K562 (cell line): ENCODE data around the gene QRICH1. TPM values are rescaled to one million over a fixed set of nuclear protein-coding genes. Genes with fewer than 3 reads are reported as not detected.

Experiments used
- ETS1 ChIP-seq: conservative IDR thresholded peaks from 2 replicates; pipeline ENCODE4 v1.6.1; 2011; ENCODE audit warnings: low read depth, mild to moderate bottlenecking, low read length; ENCODE audit not compliant: control insufficient read depth
- ETS2 ChIP-seq: IDR thresholded peaks from 2 replicates; pipeline ENCODE4 v1.6.1; 2016; ENCODE audit warnings: borderline replicate concordance, missing genetic modification characterization, mild to moderate bottlenecking, moderate library complexity, missing compliant biosample characterization; ENCODE audit not compliant: poor library complexity, severe bottlenecking
- LARP7 ChIP-seq: fragments of 450-650 bp; IDR thresholded peaks from 2 replicates; pipeline ENCODE4 v1.6.1; 2016
- MTA3 ChIP-seq: fragments of 450-650 bp; formaldehyde crosslinking; IDR thresholded peaks from 2 replicates; pipeline ENCODE4 v1.6.1; 2017; ENCODE audit warnings: mild to moderate bottlenecking, borderline replicate concordance
- TCF15 ChIP-seq: fragments of 250-450 bp; sonication (Bioruptor Pico); IDR thresholded peaks from 2 replicates; pipeline ENCODE4 v1.8.0; 2022; ENCODE audit warnings: moderate library complexity, mild to moderate bottlenecking, inconsistent platforms
- XRCC4 ChIP-seq: IDR thresholded peaks from one replicate; pipeline ENCODE4 v1.6.1; 2011; ENCODE audit not compliant: insufficient read depth, insufficient read length; ENCODE audit errors: extremely low read depth
- ZC3H4 ChIP-seq: sonication (generic); formaldehyde crosslinking; IDR thresholded peaks from 2 replicates; pipeline ENCODE4 v1.9.0; 2021; ENCODE audit warnings: missing genetic modification reagents, borderline replicate concordance
- ZEB2 ChIP-seq: fragments of 450-650 bp; IDR thresholded peaks from 2 replicates; pipeline ENCODE4 v1.6.1; 2016
- ZNF280A ChIP-seq: fragments of 450-650 bp; IDR thresholded peaks from 2 replicates; pipeline ENCODE4 v1.6.1; 2018; ENCODE audit warnings: mild to moderate bottlenecking, low read depth; ENCODE audit not compliant: partially characterized antibody
- ZNF785 ChIP-seq: fragments of 250-450 bp; sonication (Bioruptor Pico); IDR thresholded peaks from 2 replicates; pipeline ENCODE4 v1.4.0; 2020; ENCODE audit warnings: mild to moderate bottlenecking
- polyA plus RNA-seq, 8 experiments: library from polyadenylated mRNA; depleted of rRNA in 4 of 8; stranded (reverse) in 5 of 8; unstranded in 3 of 8; fragments of >200 nt; fragmentation: Nextera tagmentation in 2 of 8; fragmentation: Illumina TruSeq in 1 of 8; extraction: Ambion mirVana in 2 of 8; extraction: Trizol in 1 of 8; gene quantifications; 2 replicates each; pipeline versions ENCODE4 v1.2.1 to v1.2.3, GENCODE V29; 2011 to 2014; ENCODE audit warnings: inconsistent platforms in 1 of 8, missing spikeins in 1 of 8
- total RNA-seq, 7 experiments: library from RNA; depleted of rRNA in 6 of 7; stranded (reverse); fragments of >200 nt in 6 of 7; fragmentation: Illumina TruSeq in 2 of 7; extraction: Trizol in 2 of 7; gene quantifications; 2 replicates each; pipeline versions ENCODE4 v1.2.1 to v1.2.3, GENCODE V29; 2011 to 2021; ENCODE audit warnings: low replicate concordance in 1 of 7
- TF ChIP-seq, protein P1 (sequence below), 2 experiments: fragments of 450-650 bp; formaldehyde crosslinking in 1 of 2; IDR thresholded peaks; 2 replicates each; pipeline versions ENCODE4 v1.4.0 to v1.6.1; 2014 to 2020; ENCODE audit warnings: mild to moderate bottlenecking in 2 of 2, borderline replicate concordance in 1 of 2, low read depth in 1 of 2
- TF ChIP-seq, protein P2 (sequence below): fragments of 250-450 bp; sonication (Bioruptor Pico); IDR thresholded peaks from 2 replicates; pipeline ENCODE4 v1.4.0; 2020; ENCODE audit warnings: mild to moderate bottlenecking

QRICH1 gene
- total and polyA plus RNA-seq, 9 of the 15 experiments (the other 6 are each of a cell fraction or from before 2014, with no cell fraction given), result 20.1 to 99.2 (median 56.7) TPM

DNA sequence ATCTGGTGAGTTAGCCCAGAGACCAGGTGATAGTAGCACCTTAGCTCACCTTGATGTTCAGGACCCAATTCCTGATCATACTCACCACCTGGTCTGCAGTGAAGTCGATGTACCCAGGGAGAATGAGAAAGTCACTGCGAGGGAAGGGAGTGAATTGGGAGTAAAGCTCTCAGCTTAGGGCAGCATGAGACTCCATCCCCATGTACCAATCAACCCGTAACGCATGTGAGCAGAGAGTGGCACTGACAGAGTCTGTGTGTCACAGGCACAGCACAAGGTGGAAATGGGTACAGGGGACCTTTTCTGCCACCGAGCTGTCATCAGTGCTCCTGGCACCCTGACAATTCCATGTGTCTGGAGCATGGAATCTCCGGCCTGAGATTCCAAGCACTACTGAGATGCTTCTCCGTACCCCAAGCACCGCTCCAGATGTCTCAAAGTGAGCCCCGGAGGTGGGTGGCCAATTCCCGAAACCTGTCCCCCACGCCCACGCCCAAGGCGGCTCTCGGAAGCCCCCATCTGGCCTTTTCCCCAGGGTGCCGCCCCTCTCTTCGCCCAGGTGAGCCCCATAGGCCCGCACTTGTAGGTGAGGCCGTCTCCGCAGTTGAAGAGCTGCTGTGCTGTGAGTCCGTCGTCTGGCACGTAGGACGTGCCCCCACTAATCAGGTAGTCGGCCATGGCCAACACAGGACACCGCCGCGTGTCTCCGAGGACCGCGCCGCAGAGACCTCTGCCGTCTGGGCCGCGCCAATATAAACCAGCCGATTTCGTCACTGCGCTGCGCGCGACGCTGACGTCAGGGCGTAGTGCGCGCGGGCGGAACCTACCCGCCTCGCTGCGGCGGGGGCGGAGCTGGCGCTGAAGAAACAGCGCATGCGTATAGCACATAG lies 65.0 kb downstream of the QRICH1 start, which contains the start of gene IMPDH2 (continued):
- TF ChIP-seq, protein P1, sequence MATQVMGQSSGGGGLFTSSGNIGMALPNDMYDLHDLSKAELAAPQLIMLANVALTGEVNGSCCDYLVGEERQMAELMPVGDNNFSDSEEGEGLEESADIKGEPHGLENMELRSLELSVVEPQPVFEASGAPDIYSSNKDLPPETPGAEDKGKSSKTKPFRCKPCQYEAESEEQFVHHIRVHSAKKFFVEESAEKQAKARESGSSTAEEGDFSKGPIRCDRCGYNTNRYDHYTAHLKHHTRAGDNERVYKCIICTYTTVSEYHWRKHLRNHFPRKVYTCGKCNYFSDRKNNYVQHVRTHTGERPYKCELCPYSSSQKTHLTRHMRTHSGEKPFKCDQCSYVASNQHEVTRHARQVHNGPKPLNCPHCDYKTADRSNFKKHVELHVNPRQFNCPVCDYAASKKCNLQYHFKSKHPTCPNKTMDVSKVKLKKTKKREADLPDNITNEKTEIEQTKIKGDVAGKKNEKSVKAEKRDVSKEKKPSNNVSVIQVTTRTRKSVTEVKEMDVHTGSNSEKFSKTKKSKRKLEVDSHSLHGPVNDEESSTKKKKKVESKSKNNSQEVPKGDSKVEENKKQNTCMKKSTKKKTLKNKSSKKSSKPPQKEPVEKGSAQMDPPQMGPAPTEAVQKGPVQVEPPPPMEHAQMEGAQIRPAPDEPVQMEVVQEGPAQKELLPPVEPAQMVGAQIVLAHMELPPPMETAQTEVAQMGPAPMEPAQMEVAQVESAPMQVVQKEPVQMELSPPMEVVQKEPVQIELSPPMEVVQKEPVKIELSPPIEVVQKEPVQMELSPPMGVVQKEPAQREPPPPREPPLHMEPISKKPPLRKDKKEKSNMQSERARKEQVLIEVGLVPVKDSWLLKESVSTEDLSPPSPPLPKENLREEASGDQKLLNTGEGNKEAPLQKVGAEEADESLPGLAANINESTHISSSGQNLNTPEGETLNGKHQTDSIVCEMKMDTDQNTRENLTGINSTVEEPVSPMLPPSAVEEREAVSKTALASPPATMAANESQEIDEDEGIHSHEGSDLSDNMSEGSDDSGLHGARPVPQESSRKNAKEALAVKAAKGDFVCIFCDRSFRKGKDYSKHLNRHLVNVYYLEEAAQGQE (IDR thresholded peaks at IDR 0.05; ENCODE audit: borderline replicate concordance), result no peak; the same call in 1 of the 2 replicates
- TF ChIP-seq, protein P1 (CRISPR knock-in tag; IDR thresholded peaks at IDR 0.05; ENCODE audit: low read depth), result peak; percentile 80
- TF ChIP-seq TCF15 (no peak), MTA3 (peak; percentile 87; the same call in 1 of the 2 replicates), ZNF280A (no peak), LARP7 (no peak; the same call in 1 of the 2 replicates), ETS1 (peak; percentile 63), ZC3H4 (CRISPR knock-in tag) (no peak; the same call in 1 of the 2 replicates), XRCC4 (no peak), ETS2 (no peak), ZNF785 (CRISPR knock-in tag) (no peak), ZEB2 (no peak)
- TF ChIP-seq, protein P2, sequence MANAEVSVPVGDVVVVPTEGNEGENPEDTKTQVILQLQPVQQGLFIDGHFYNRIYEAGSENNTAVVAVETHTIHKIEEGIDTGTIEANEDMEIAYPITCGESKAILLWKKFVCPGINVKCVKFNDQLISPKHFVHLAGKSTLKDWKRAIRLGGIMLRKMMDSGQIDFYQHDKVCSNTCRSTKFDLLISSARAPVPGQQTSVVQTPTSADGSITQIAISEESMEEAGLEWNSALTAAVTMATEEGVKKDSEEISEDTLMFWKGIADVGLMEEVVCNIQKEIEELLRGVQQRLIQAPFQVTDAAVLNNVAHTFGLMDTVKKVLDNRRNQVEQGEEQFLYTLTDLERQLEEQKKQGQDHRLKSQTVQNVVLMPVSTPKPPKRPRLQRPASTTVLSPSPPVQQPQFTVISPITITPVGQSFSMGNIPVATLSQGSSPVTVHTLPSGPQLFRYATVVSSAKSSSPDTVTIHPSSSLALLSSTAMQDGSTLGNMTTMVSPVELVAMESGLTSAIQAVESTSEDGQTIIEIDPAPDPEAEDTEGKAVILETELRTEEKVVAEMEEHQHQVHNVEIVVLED (CRISPR knock-in tag), result peak; percentile 98
